HepG2 (cell line): Measurements from ENCODE around the gene FBXO11. TPM values are rescaled to one million over a fixed set of nuclear protein-coding genes. Genes with fewer than 3 reads are reported as not detected.

Experiments used
- ATAC-seq: fragments of 200-7000 bp; cut with Tn5 transposase; 3 replicates; pipeline ENCODE4 v1.9.1; 2020; ENCODE audit warnings: mild to moderate bottlenecking, moderate library complexity
- BruUV-seq: library from RNA; stranded (reverse); fragments of 400-500 nt; replicated peaks from 2 replicates; lab custom pipeline; 2021; lab: Mats Ljungman, UMichigan
- CTCF ChIA-PET: fragments of 300-600 bp; formaldehyde crosslinking; extraction: SDS; loops from one replicate; lab custom pipeline; 2021; ENCODE audit warnings: low total read pairs, inconsistent platforms, low intra/inter-chr PET ratio; lab: Yijun Ruan, JAX
- POLR2A ChIA-PET: fragments of 350-600 bp; sonication (Branson Sonifier 250); formaldehyde crosslinking; loops from one replicate; lab custom pipeline; 2020; ENCODE audit warnings: antibody characterized with exemption, inconsistent platforms; lab: Yijun Ruan, JAX
- DNase-seq: peaks from one replicate; pipeline ENCODE4 v3.0.0-alpha.2; 2015; ENCODE audit warnings: low spot score
- FAIRE-seq: peaks from 3 replicates; lab custom pipeline; 2011; peaks lifted over from hg19 to GRCh38; lab: Jason Lieb, UNC
- H2AFZ ChIP-seq: one replicate; pipeline ENCODE4 v1.6.1; 2011; ENCODE audit warnings: low read length, inconsistent platforms
- H3K27ac ChIP-seq: fragments of 300-600 bp; 3 replicates; pipeline ENCODE4 v1.8.0; 2011; ENCODE audit warnings: mixed run types, mild to moderate bottlenecking, mixed read lengths, low read length, inconsistent platforms; ENCODE audit not compliant: insufficient read depth; ENCODE audit errors: extremely low read length
- H3K27me3 ChIP-seq, 2 experiments: fragments of 200-600 bp in 1 of 2; 2 replicates in 1 of 2; 3 replicates in 1 of 2; pipeline versions ENCODE4 v1.6.0 to v1.8.0; 2011; ENCODE audit warnings: low read length in 2 of 2, mild to moderate bottlenecking in 2 of 2, moderate library complexity in 2 of 2, inconsistent platforms in 1 of 2; ENCODE audit not compliant: insufficient read depth in 2 of 2, control insufficient read depth in 1 of 2
- H3K36me3 ChIP-seq, 2 experiments: fragments of 200-600 bp in 1 of 2; replicated peaks in 1 of 2; 2 replicates in 1 of 2; 3 replicates in 1 of 2; pipeline versions ENCODE4 v1.5.1 to v1.8.0; 2011; ENCODE audit warnings: low read length in 2 of 2, inconsistent platforms in 1 of 2; ENCODE audit not compliant: insufficient read depth in 2 of 2, control insufficient read depth in 1 of 2
- H3K4me1 ChIP-seq: 2 replicates; pipeline ENCODE4 v1.5.1; 2012; ENCODE audit warnings: low read length, inconsistent platforms; ENCODE audit not compliant: insufficient read depth
- H3K4me2 ChIP-seq: 2 replicates; pipeline ENCODE4 v1.6.0; 2011; ENCODE audit warnings: low read depth, low read length, inconsistent platforms
- H3K4me3 ChIP-seq, 3 experiments: fragments of 200-600 bp in 1 of 3; sonication (generic), shearing (Covaris generic) in 1 of 3; replicated peaks in 1 of 3; 2 replicates each; pipeline ENCODE4 v1.5.1; 2011 to 2016; ENCODE audit warnings: low read length in 3 of 3, inconsistent platforms in 2 of 3, low read depth in 2 of 3, mild to moderate bottlenecking in 2 of 3, control low read depth in 1 of 3, mixed read lengths in 1 of 3; ENCODE audit not compliant: insufficient read depth in 1 of 3
- H3K79me2 ChIP-seq: one replicate; pipeline ENCODE4 v1.6.1; 2011; ENCODE audit warnings: low read length, inconsistent platforms; ENCODE audit not compliant: insufficient read depth
- H3K9ac ChIP-seq: 2 replicates; pipeline ENCODE4 v1.6.0; 2011; ENCODE audit warnings: mild to moderate bottlenecking, low read depth, low read length, inconsistent platforms; ENCODE audit not compliant: insufficient read depth
- H3K9me3 ChIP-seq: 2 replicates; pipeline ENCODE4 v1.5.1; 2012; ENCODE audit warnings: mild to moderate bottlenecking, low read length
- H4K20me1 ChIP-seq: 2 replicates; pipeline ENCODE4 v1.6.0; 2011; ENCODE audit warnings: inconsistent platforms, mild to moderate bottlenecking, low read length, moderate library complexity; ENCODE audit not compliant: insufficient read depth
- GLMP ChIP-seq: sonication (generic); formaldehyde crosslinking; IDR thresholded peaks from 2 replicates; pipeline ENCODE4 v1.9.0; 2021; ENCODE audit warnings: missing genetic modification reagents, mild to moderate bottlenecking, borderline replicate concordance
- JDP2 ChIP-seq: sonication (generic); formaldehyde crosslinking; IDR thresholded peaks from 2 replicates; pipeline ENCODE4 v1.8.1; 2022; ENCODE audit warnings: missing genetic modification reagents, borderline replicate concordance
- SALL1 ChIP-seq: sonication (generic); formaldehyde crosslinking; IDR thresholded peaks from 2 replicates; pipeline ENCODE4 v1.8.0; 2022; ENCODE audit warnings: mild to moderate bottlenecking, missing genetic modification reagents
- ZFP36L1 ChIP-seq: sonication (generic); formaldehyde crosslinking; IDR thresholded peaks from 2 replicates; pipeline ENCODE4 v1.8.0; 2022; ENCODE audit warnings: mild to moderate bottlenecking, missing genetic modification reagents, moderate library complexity
- ZNF121 ChIP-seq: sonication (generic); formaldehyde crosslinking; IDR thresholded peaks from 2 replicates; pipeline ENCODE4 v1.5.0; 2020; ENCODE audit warnings: mild to moderate bottlenecking, missing genetic modification reagents
- ZNF770 ChIP-seq: sonication (generic); formaldehyde crosslinking; IDR thresholded peaks from 2 replicates; pipeline ENCODE4 v1.5.0; 2020; ENCODE audit warnings: mild to moderate bottlenecking, missing genetic modification reagents
- WGBS: methylation state at CpG from one replicate; pipeline ENCODE4 v1.1.6; 2017; ENCODE audit warnings: low lambda C conversion rate; 5-methylcytosine and 5-hydroxymethylcytosine counted together
- in situ Hi-C: cut with HindIII; loops from 2 replicates; pipeline ENCODE4 v1.10.0; 2017; ENCODE audit warnings: low pct_unique_long_range_greater_than_20kb; ENCODE audit not compliant: extremely low pct_ligation_motif_present
- intact Hi-C: fragments of 100-400 bp; cut with micrococcal nuclease; formaldehyde crosslinking; loops from one replicate; pipeline ENCODE4 v1.10.0; 2022; ENCODE audit not compliant: unreplicated experiment
- polyA plus RNA-seq, 8 experiments: library from polyadenylated mRNA; depleted of rRNA in 3 of 8; stranded (reverse) in 7 of 8; unstranded in 1 of 8; fragments of >200 nt; fragmentation: Illumina TruSeq in 4 of 8; extraction: Trizol in 4 of 8; gene quantifications; 2 replicates each; pipeline versions ENCODE4 v1.2.1 to v1.2.3, GENCODE V29; 2011 to 2016; ENCODE audit warnings: low read depth in 4 of 8, missing spikeins in 1 of 8, mixed read lengths in 1 of 8; ENCODE audit not compliant: insufficient read depth in 1 of 8
- total RNA-seq, 5 experiments: library from RNA; depleted of rRNA; stranded (reverse); fragments of >200 nt; fragmentation: Illumina TruSeq; extraction: Trizol; gene quantifications; 2 replicates each; pipeline ENCODE4 v1.2.3, GENCODE V29; 2016; ENCODE audit warnings: low read depth in 1 of 5

The FBXO11 gene
- total and polyA plus RNA-seq, 2 of the 13 experiments (the other 11 are each of a cell fraction or from before 2014, with no cell fraction given) = 27.9 to 47.6 TPM

- TF ChIP-seq GLMP (CRISPR knock-in tag) (no peak), JDP2 (CRISPR knock-in tag) (no peak), ZFP36L1 (no peak)
Observed at GRCh38 chr2:47888581-47889280, 17.6 kb downstream of the FBXO11 start (continued).

- DNase-seq = no peak
- BruUV-seq = no TSS peak
- peaks cover 5 to 16% of the 10 kb centered on the region in 2 experiments for H3K36me3 ChIP-seq
- in situ Hi-C loops (no loop called here), intact Hi-C loops (no loop called here)
- no peak overlapping the region for H3K27ac ChIP-seq
- peaks cover 11% of the 10 kb centered on the region; the same call in 1 of the 2 replicates for H4K20me1 ChIP-seq
- H3K27me3 ChIP-seq = no peaks in the 10 kb centered on the region
- WGBS = 89% methylated on average over 1 of the region's 1 CpG
- no peak overlapping the region for H3K4me3 ChIP-seq
- H3K79me2 ChIP-seq = peaks cover 72% of the 10 kb centered on the region
- no peak overlapping the region for H3K4me2 ChIP-seq
- no peaks in the 10 kb centered on the region for H3K9me3 ChIP-seq
- H2AFZ ChIP-seq = no peak overlapping the region
- FAIRE-seq = no peak
- POLR2A ChIA-PET = no interaction called here
- no peaks in the 10 kb centered on the region for H3K4me1 ChIP-seq
- TF ChIP-seq SALL1 (CRISPR knock-in tag) = no peak
- peak; percentile 49; the same call in 1 of the 2 replicates for TF ChIP-seq ZNF770
- peak; percentile 85 for TF ChIP-seq ZNF121
- CTCF ChIA-PET = no interaction called here
- no peak overlapping the region for H3K9ac ChIP-seq
- ATAC-seq = no peak
Observed at GRCh38 chr2:47876912-47877311, 29.4 kb downstream of the FBXO11 start.
